ENCODE data around the gene PROZ. TPM values are rescaled to one million over a fixed set of nuclear protein-coding genes. Genes with fewer than 3 reads are reported as not detected.

PROZ gene
- total RNA-seq, 2 donors from 2014 or later = not detected

- DNase-seq (ENCODE audit: low spot score) = no peak
- Histone ChIP-seq H3K36me3 (no peaks in the 10 kb centered on the region), H3K4me1 (replicated peaks) (no peaks in the 10 kb centered on the region), H3K27me3 (replicated peaks; ENCODE audit: insufficient read depth) (no peaks in the 10 kb centered on the region), H3K27ac (no peak overlapping the region), H3K4me3 (no peak overlapping the region), H3K9me3 (no peaks in the 10 kb centered on the region)
- TF ChIP-seq POLR2AphosphoS5 (IDR thresholded peaks at IDR 0.05) (no peak), CTCF (IDR thresholded peaks at IDR 0.05) (no peak)
- WGBS = 80% methylated on average over 12 of the region's 12 CpGs
- intact Hi-C loops (cut with DNase I) = no loop called here
Observed at GRCh38 chr13:113164492-113164891, 6.0 kb downstream of the PROZ start.

- 90% methylated on average over 10 of the region's 10 CpGs for WGBS
- H3K4me1 ChIP-seq (replicated peaks) = peaks cover 7% of the 10 kb centered on the region
- DNase-seq (ENCODE audit: low spot score) = no peak
- TF ChIP-seq POLR2A (IDR thresholded peaks at IDR 0.05) = no peak
- no peak for TF ChIP-seq POLR2AphosphoS5 (IDR thresholded peaks at IDR 0.05)
- no peak for TF ChIP-seq CTCF (IDR thresholded peaks at IDR 0.05)
- H3K27ac ChIP-seq = no peak overlapping the region
- no peak overlapping the region for H3K4me3 ChIP-seq
- no peaks in the 10 kb centered on the region for H3K27me3 ChIP-seq (replicated peaks; ENCODE audit: insufficient read depth)
- no peaks in the 10 kb centered on the region for H3K36me3 ChIP-seq
- H3K9me3 ChIP-seq = no peaks in the 10 kb centered on the region
- intact Hi-C loops (cut with DNase I) = no loop called here
Observed at GRCh38 chr13:113166266-113166665, 7.8 kb downstream of the PROZ start.

- Histone ChIP-seq H3K4me3 (no peak overlapping the region), H3K9me3 (no peaks in the 10 kb centered on the region), H3K27me3 (replicated peaks; ENCODE audit: insufficient read depth) (no peaks in the 10 kb centered on the region), H3K36me3 (no peaks in the 10 kb centered on the region), H3K4me1 (replicated peaks) (peaks cover 7% of the 10 kb centered on the region), H3K27ac (no peak overlapping the region)
- no peak for DNase-seq (ENCODE audit: low spot score)
- intact Hi-C loops (cut with DNase I) = no loop called here
- TF ChIP-seq POLR2AphosphoS5 (IDR thresholded peaks at IDR 0.05) (no peak), POLR2A (IDR thresholded peaks at IDR 0.05) (no peak), CTCF (IDR thresholded peaks at IDR 0.05) (no peak)
- 91% methylated on average over 5 of the region's 5 CpGs for WGBS
Observed at GRCh38 chr13:113166681-113167080, 8.2 kb downstream of the PROZ start.

- H3K36me3 ChIP-seq = no peaks in the 10 kb centered on the region
- WGBS = 94% methylated on average over 10 of the region's 10 CpGs
- H3K27ac ChIP-seq = no peak overlapping the region
- intact Hi-C loops (cut with DNase I) = no loop called here
- H3K9me3 ChIP-seq = no peaks in the 10 kb centered on the region
- DNase-seq (ENCODE audit: low spot score) = no peak
- TF ChIP-seq POLR2AphosphoS5 (IDR thresholded peaks at IDR 0.05) (no peak), CTCF (IDR thresholded peaks at IDR 0.05) (no peak), POLR2A (IDR thresholded peaks at IDR 0.05) (no peak)
- H3K4me1 ChIP-seq (replicated peaks) = peaks cover 7% of the 10 kb centered on the region
- H3K4me3 ChIP-seq = no peak overlapping the region
- no peaks in the 10 kb centered on the region for H3K27me3 ChIP-seq (replicated peaks; ENCODE audit: insufficient read depth)
Observed at GRCh38 chr13:113167155-113167554, 8.7 kb downstream of the PROZ start.

GRCh38 chr13:113167575-113167974, 9.1 kb downstream of the PROZ start:
- H3K9me3 ChIP-seq = no peaks in the 10 kb centered on the region
- no peak for TF ChIP-seq CTCF (IDR thresholded peaks at IDR 0.05)
- 97% methylated on average over 3 of the region's 3 CpGs for WGBS
- intact Hi-C loops (cut with DNase I) = no loop called here
- H3K36me3 ChIP-seq = no peaks in the 10 kb centered on the region
- no peak overlapping the region for H3K27ac ChIP-seq
- no peak overlapping the region for H3K4me3 ChIP-seq
- DNase-seq (ENCODE audit: low spot score) = no peak
- peaks cover 7% of the 10 kb centered on the region for H3K4me1 ChIP-seq (replicated peaks)
- no peaks in the 10 kb centered on the region for H3K27me3 ChIP-seq (replicated peaks; ENCODE audit: insufficient read depth)
